ENCODE results near the gene IL22RA2.

The IL22RA2 gene

GRCh38 chr6:137167702-137168377 lies 5.6 kb downstream of the IL22RA2 start:
- TF ChIP-seq FOXP2 (optimal IDR thresholded peaks at IDR 0.05; ENCODE audit: control extremely low read depth, extremely low read length, insufficient read depth) (no peak), POLR2AphosphoS5 (IDR thresholded peaks at IDR 0.05; ENCODE audit: borderline replicate concordance, low read depth, low read length) (no peak), EZH2 (IDR thresholded peaks at IDR 0.05) (no peak)
- Histone ChIP-seq H3K27ac (no peak overlapping the region), H3K4me3 (no peak overlapping the region), H3K9me3 (ENCODE audit: low read depth, low read length) (no peaks in the 10 kb centered on the region), H3K9ac (ENCODE audit: insufficient read length) (no peak overlapping the region), H3K36me3 (ENCODE audit: insufficient read depth, low read length) (no peaks in the 10 kb centered on the region)
- no peak for DNase-seq (ENCODE audit: low read depth, low spot score)

GRCh38 chr6:137166247-137167098 lies 7.0 kb downstream of the IL22RA2 start:
- DNase-seq (ENCODE audit: low read depth, low spot score), result no peak
- H3K27ac ChIP-seq, result no peak overlapping the region
- no peak overlapping the region for H3K4me3 ChIP-seq
- H3K36me3 ChIP-seq (ENCODE audit: insufficient read depth, low read length), result no peaks in the 10 kb centered on the region
- TF ChIP-seq EZH2 (IDR thresholded peaks at IDR 0.05) (no peak), POLR2AphosphoS5 (IDR thresholded peaks at IDR 0.05; ENCODE audit: borderline replicate concordance, low read depth, low read length) (no peak), FOXP2 (optimal IDR thresholded peaks at IDR 0.05; ENCODE audit: control extremely low read depth, extremely low read length, insufficient read depth) (no peak)
- H3K9ac ChIP-seq (ENCODE audit: insufficient read length), result no peak overlapping the region
- H3K9me3 ChIP-seq (ENCODE audit: low read depth, low read length), result no peaks in the 10 kb centered on the region

- H3K9me3 ChIP-seq (ENCODE audit: low read depth, low read length), result no peaks in the 10 kb centered on the region
- no peak for DNase-seq (ENCODE audit: low read depth, low spot score)
Observed at GRCh38 chr6:137165375-137166246, 7.8 kb downstream of the IL22RA2 start.

GRCh38 chr6:137163732-137164318 lies 9.6 kb downstream of the IL22RA2 start:
- Histone ChIP-seq H3K4me3 (no peak overlapping the region), H3K27ac (no peak overlapping the region), H3K9ac (ENCODE audit: insufficient read length) (no peak overlapping the region), H3K9me3 (ENCODE audit: low read depth, low read length) (no peaks in the 10 kb centered on the region), H3K36me3 (ENCODE audit: insufficient read depth, low read length) (no peaks in the 10 kb centered on the region)
- DNase-seq (ENCODE audit: low read depth, low spot score), result no peak
- no peak for TF ChIP-seq EZH2 (IDR thresholded peaks at IDR 0.05)

More at GRCh38 chr6:137165375-137166246, 7.8 kb downstream of the IL22RA2 start:
- H3K27ac ChIP-seq, result no peak overlapping the region
- no peaks in the 10 kb centered on the region for H3K36me3 ChIP-seq (ENCODE audit: insufficient read depth, low read length)
- TF ChIP-seq EZH2 (IDR thresholded peaks at IDR 0.05) (no peak), POLR2AphosphoS5 (IDR thresholded peaks at IDR 0.05; ENCODE audit: borderline replicate concordance, low read depth, low read length) (no peak), FOXP2 (optimal IDR thresholded peaks at IDR 0.05; ENCODE audit: control extremely low read depth, extremely low read length, insufficient read depth) (no peak)
- H3K4me3 ChIP-seq, result no peak overlapping the region
- no peak overlapping the region for H3K9ac ChIP-seq (ENCODE audit: insufficient read length)

GRCh38 chr6:137162692-137163306 lies 10.6 kb downstream of the IL22RA2 start:
- Histone ChIP-seq H3K9me3 (ENCODE audit: low read depth, low read length) (no peaks in the 10 kb centered on the region), H3K36me3 (ENCODE audit: insufficient read depth, low read length) (no peaks in the 10 kb centered on the region), H3K27ac (no peak overlapping the region), H3K4me3 (no peak overlapping the region), H3K9ac (ENCODE audit: insufficient read length) (no peak overlapping the region)
- no peak for DNase-seq (ENCODE audit: low read depth, low spot score)
- TF ChIP-seq EZH2 (IDR thresholded peaks at IDR 0.05), result no peak

GRCh38 chr6:137161949-137162348 lies 11.5 kb downstream of the IL22RA2 start:
- DNase-seq (ENCODE audit: low read depth, low spot score), result no peak
- Histone ChIP-seq H3K4me3 (no peak overlapping the region), H3K9me3 (ENCODE audit: low read depth, low read length) (no peaks in the 10 kb centered on the region), H3K9ac (ENCODE audit: insufficient read length) (no peak overlapping the region), H3K27ac (no peak overlapping the region), H3K36me3 (ENCODE audit: insufficient read depth, low read length) (no peaks in the 10 kb centered on the region)
- TF ChIP-seq FOXP2 (optimal IDR thresholded peaks at IDR 0.05; ENCODE audit: control extremely low read depth, extremely low read length, insufficient read depth), result no peak
- TF ChIP-seq EZH2 (IDR thresholded peaks at IDR 0.05), result no peak
- no peak for TF ChIP-seq POLR2AphosphoS5 (IDR thresholded peaks at IDR 0.05; ENCODE audit: borderline replicate concordance, low read depth, low read length)

- no peak overlapping the region for H3K9ac ChIP-seq (ENCODE audit: insufficient read length)
- no peaks in the 10 kb centered on the region for H3K9me3 ChIP-seq (ENCODE audit: low read depth, low read length)
- H3K27ac ChIP-seq, result no peak overlapping the region
- no peak for TF ChIP-seq EZH2 (IDR thresholded peaks at IDR 0.05)
- TF ChIP-seq POLR2AphosphoS5 (IDR thresholded peaks at IDR 0.05; ENCODE audit: borderline replicate concordance, low read depth, low read length), result no peak
- no peak for TF ChIP-seq FOXP2 (optimal IDR thresholded peaks at IDR 0.05; ENCODE audit: control extremely low read depth, extremely low read length, insufficient read depth)
- H3K4me3 ChIP-seq, result no peak overlapping the region
- no peak for DNase-seq (ENCODE audit: low read depth, low spot score)
- no peaks in the 10 kb centered on the region for H3K36me3 ChIP-seq (ENCODE audit: insufficient read depth, low read length)
Observed at GRCh38 chr6:137160763-137161162, 12.7 kb downstream of the IL22RA2 start.

Data from SK-N-MC (cell line).